ENCODE measurements around the gene ITGB7.

DNA sequence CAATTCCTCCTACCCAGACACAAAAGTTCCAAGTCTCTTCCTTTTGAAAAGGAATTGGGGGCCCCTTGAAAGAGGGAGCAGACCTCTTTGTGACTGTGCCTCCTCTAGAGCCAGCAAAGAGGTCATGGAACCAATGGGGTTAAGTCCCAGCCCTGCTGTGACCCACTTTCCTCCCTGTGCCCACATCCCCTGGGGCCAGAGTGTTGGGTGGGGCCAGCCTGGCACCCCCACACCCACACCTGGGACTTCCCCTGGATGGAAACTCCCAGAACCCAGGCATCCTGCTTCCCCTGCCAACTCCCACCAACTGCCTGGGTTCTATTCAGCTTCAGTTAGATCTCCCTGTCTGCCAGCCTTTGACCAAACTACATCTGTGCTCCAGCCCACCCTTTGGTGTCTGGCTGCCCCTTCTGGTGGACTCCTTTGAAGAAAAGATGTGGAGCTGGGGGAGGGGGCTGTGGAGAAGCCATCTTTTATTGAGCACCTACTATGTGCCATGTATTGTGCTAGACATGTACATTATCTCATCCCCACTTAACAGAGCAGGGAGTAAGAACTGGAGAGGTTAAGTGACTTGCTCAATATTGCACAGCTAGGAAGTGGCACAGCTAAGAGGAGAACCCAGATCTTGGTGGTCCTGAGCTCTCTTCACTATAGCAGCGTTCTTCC lies 29.5 kb upstream of the ITGB7 start:
- no peak for TF ChIP-seq EZH2 (IDR thresholded peaks at IDR 0.05; ENCODE audit: low read length, unreplicated experiment)
- TF ChIP-seq, protein P1, sequence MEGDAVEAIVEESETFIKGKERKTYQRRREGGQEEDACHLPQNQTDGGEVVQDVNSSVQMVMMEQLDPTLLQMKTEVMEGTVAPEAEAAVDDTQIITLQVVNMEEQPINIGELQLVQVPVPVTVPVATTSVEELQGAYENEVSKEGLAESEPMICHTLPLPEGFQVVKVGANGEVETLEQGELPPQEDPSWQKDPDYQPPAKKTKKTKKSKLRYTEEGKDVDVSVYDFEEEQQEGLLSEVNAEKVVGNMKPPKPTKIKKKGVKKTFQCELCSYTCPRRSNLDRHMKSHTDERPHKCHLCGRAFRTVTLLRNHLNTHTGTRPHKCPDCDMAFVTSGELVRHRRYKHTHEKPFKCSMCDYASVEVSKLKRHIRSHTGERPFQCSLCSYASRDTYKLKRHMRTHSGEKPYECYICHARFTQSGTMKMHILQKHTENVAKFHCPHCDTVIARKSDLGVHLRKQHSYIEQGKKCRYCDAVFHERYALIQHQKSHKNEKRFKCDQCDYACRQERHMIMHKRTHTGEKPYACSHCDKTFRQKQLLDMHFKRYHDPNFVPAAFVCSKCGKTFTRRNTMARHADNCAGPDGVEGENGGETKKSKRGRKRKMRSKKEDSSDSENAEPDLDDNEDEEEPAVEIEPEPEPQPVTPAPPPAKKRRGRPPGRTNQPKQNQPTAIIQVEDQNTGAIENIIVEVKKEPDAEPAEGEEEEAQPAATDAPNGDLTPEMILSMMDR (conservative IDR thresholded peaks at IDR 0.05; ENCODE audit: low read depth, low read length): no peak
